CD4-positive, alpha-beta T cell (primary cell): ENCODE results near the gene SDK1. TPM values are rescaled to one million over a fixed set of nuclear protein-coding genes. Genes with fewer than 3 reads are reported as not detected.

Experiments
- ATAC-seq: fragments of 200-7000 bp; cut with Tn5 transposase; one replicate; pipeline ENCODE4 v1.10.0; 2022; ENCODE audit warnings: mild to moderate bottlenecking; ENCODE audit not compliant: poor library complexity
- CTCF ChIA-PET: fragments of 350-600 bp; sonication (Branson Sonifier 250); formaldehyde crosslinking; loops from one replicate; lab custom pipeline; 2021; ENCODE audit warnings: antibody characterized with exemption, inconsistent platforms; lab: Charles Lee
- POLR2A ChIA-PET: fragments of 350-600 bp; sonication (Branson Sonifier 250); formaldehyde crosslinking; loops from one replicate; lab custom pipeline; 2021; ENCODE audit warnings: antibody characterized with exemption, inconsistent platforms; lab: Charles Lee
- DNase-seq, 14 experiments: peaks; one replicate each; pipeline ENCODE4 v3.0.0-alpha.2; 2013 to 2020; ENCODE audit warnings: mixed read lengths in 2 of 14
- H3K27ac ChIP-seq, 2 donors: one replicate each; pipeline versions ENCODE4 v1.5.1 to v1.7.0; 2013; ENCODE audit warnings: low read length in 2 of 2, low read depth in 1 of 2, mild to moderate bottlenecking in 1 of 2
- H3K27me3 ChIP-seq, 2 experiments: 1 replicate in 1 of 2; 2 replicates in 1 of 2; pipeline versions ENCODE4 v1.6.1 to v1.7.0; 2013; ENCODE audit warnings: low read length in 2 of 2, control low read depth in 1 of 2, mild to moderate bottlenecking in 1 of 2, moderate library complexity in 1 of 2; ENCODE audit not compliant: insufficient read depth in 2 of 2, control insufficient read depth in 1 of 2
- H3K36me3 ChIP-seq: one replicate; pipeline ENCODE4 v1.6.1; 2013; ENCODE audit warnings: low read length, control low read depth; ENCODE audit not compliant: insufficient read depth
- H3K4me1 ChIP-seq: one replicate; pipeline ENCODE4 v1.6.1; 2013; ENCODE audit warnings: low read length, control low read depth; ENCODE audit not compliant: insufficient read depth
- H3K4me3 ChIP-seq: one replicate; pipeline ENCODE4 v1.5.1; 2013; ENCODE audit warnings: mild to moderate bottlenecking, low read length, moderate library complexity
- H3K9me3 ChIP-seq, 2 experiments: 1 replicate in 1 of 2; 2 replicates in 1 of 2; pipeline versions ENCODE4 v1.6.1 to v1.7.0; 2013; ENCODE audit warnings: low read length in 2 of 2, mild to moderate bottlenecking in 2 of 2, control low read depth in 1 of 2, moderate library complexity in 1 of 2; ENCODE audit not compliant: control insufficient read depth in 1 of 2, insufficient read depth in 1 of 2
- H3K27ac Mint-ChIP-seq: one replicate; pipeline ENCODE4 v1.8.0; 2020; ENCODE audit warnings: mixed read lengths
- H3K27me3 Mint-ChIP-seq: one replicate; pipeline ENCODE4 v1.8.0; 2021; ENCODE audit warnings: mixed read lengths
- H3K36me3 Mint-ChIP-seq: one replicate; pipeline ENCODE4 v1.8.0; 2021; ENCODE audit warnings: low read depth, mixed read lengths
- H3K4me1 Mint-ChIP-seq: one replicate; pipeline ENCODE4 v1.8.0; 2021; ENCODE audit warnings: low read depth, mixed read lengths
- H3K4me3 Mint-ChIP-seq: one replicate; pipeline ENCODE4 v1.8.0; 2020; ENCODE audit warnings: mild to moderate bottlenecking, mixed read lengths
- H3K9me3 Mint-ChIP-seq: one replicate; pipeline ENCODE4 v1.8.0; 2020; ENCODE audit warnings: mixed read lengths
- intact Hi-C, 2 experiments: fragments of 100-400 bp; cut with DNase I in 1 of 2; cut with micrococcal nuclease in 1 of 2; formaldehyde crosslinking; loops; one replicate each; pipeline versions ENCODE4 v1.15.1 to v1.9.0; 2023 to 2025; cut with DNase I, micrococcal nuclease
- total RNA-seq, 174 experiments: library from RNA in 2 of 174; stranded (reverse) in 2 of 174; gene quantifications; one replicate each; pipeline ENCODE4 v1.2.3 and lab custom pipeline; 2021 to 2026
- TF ChIP-seq, protein P1 (sequence below): fragments of 200-600 bp; IDR thresholded peaks from one replicate; pipeline ENCODE4 v1.8.0; 2022; ENCODE audit warnings: antibody characterized with exemption, mild to moderate bottlenecking

Gene SDK1
- total RNA-seq, 2 experiments from 2014 or later, result 1.1 to 1.3 TPM

DNA sequence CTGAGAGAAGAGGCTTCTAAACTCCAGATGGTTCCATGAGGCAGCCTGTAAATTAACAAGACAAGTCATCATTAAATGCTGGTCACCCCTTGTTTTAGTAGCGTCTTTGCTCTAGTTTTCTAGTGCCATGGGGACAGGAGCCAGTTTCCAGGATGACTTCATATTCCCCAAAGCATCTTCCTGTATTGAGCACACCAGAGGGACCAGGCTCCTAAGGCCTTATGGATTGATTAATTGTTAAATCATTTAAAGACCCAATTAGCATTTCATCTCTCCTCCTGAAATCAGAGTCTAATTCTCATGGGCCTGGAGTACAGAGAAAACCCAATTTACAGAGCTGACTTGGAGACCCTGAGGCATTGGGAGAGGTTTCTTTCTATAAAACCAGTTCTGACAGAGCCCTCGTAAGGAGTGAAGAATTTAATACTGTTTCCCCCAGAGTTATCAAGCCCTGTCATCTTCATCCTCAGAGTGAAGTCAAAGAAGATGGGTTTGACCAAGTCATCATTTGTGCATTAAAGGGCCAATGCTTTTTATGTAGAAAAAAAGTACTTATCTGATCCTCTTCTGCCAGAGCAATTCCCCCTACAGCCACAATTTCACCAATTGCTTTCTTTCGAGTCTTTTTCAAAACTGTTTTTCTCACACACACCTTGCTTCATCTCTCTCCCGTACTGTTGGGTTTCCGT, 678.7 kb downstream of the SDK1 start:
- ATAC-seq (no peak), DNase-seq (no peak)
- Histone ChIP-seq H3K27ac (no peak overlapping the region), H3K9me3 (peaks cover 0 to 11% of the 10 kb centered on the region in 2 experiments), H3K4me1 (no peaks in the 10 kb centered on the region), H3K27me3 (no peaks in the 10 kb centered on the region), H3K36me3 (no peaks in the 10 kb centered on the region), H3K4me3 (no peak overlapping the region)
- no peak overlapping the region for H3K27ac Mint-ChIP-seq
- H3K4me1 Mint-ChIP-seq, result no peaks in the 10 kb centered on the region
- CTCF ChIA-PET, result no interaction called here
- TF ChIP-seq, protein P1, sequence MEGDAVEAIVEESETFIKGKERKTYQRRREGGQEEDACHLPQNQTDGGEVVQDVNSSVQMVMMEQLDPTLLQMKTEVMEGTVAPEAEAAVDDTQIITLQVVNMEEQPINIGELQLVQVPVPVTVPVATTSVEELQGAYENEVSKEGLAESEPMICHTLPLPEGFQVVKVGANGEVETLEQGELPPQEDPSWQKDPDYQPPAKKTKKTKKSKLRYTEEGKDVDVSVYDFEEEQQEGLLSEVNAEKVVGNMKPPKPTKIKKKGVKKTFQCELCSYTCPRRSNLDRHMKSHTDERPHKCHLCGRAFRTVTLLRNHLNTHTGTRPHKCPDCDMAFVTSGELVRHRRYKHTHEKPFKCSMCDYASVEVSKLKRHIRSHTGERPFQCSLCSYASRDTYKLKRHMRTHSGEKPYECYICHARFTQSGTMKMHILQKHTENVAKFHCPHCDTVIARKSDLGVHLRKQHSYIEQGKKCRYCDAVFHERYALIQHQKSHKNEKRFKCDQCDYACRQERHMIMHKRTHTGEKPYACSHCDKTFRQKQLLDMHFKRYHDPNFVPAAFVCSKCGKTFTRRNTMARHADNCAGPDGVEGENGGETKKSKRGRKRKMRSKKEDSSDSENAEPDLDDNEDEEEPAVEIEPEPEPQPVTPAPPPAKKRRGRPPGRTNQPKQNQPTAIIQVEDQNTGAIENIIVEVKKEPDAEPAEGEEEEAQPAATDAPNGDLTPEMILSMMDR, result no peak
- POLR2A ChIA-PET, result no interaction called here
- intact Hi-C loops, result no loop called here
- no peaks in the 10 kb centered on the region for H3K27me3 Mint-ChIP-seq
- H3K4me3 Mint-ChIP-seq, result no peak overlapping the region
- no peaks in the 10 kb centered on the region for H3K36me3 Mint-ChIP-seq
- no peaks in the 10 kb centered on the region for H3K9me3 Mint-ChIP-seq

DNA sequence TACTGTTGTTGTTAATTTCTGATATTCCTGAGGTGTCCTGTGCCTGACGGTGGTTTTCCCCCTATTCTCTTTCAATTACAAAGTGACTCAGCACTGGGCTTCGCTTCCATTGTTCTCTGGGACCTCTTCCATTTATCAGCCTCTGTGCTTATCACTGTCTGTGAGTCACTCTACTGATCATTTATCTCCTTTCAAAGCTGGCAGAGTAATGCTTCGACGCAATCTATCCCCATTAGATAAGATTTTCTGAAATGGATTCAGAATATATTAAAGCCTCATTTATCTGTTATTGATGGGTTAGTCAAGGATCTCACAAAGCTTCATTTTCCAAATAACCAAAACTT, 679.2 kb downstream of the SDK1 start:
- H3K27me3 ChIP-seq, result no peaks in the 10 kb centered on the region
- Mint-ChIP-seq H3K4me3 (no peak overlapping the region), H3K27me3 (no peaks in the 10 kb centered on the region), H3K27ac (no peak overlapping the region), H3K36me3 (no peaks in the 10 kb centered on the region), H3K9me3 (no peaks in the 10 kb centered on the region), H3K4me1 (no peaks in the 10 kb centered on the region)
- DNase-seq (no peak), ATAC-seq (no peak)
- no peak overlapping the region for H3K27ac ChIP-seq
- no peaks in the 10 kb centered on the region for H3K36me3 ChIP-seq
- ChIA-PET POLR2A (no interaction called here), CTCF (no interaction called here)
- peaks cover 0 to 11% of the 10 kb centered on the region in 2 experiments for H3K9me3 ChIP-seq
- H3K4me1 ChIP-seq, result no peaks in the 10 kb centered on the region
- H3K4me3 ChIP-seq, result no peak overlapping the region
- intact Hi-C loops, result no loop called here
- TF ChIP-seq, protein P1, result no peak

DNA sequence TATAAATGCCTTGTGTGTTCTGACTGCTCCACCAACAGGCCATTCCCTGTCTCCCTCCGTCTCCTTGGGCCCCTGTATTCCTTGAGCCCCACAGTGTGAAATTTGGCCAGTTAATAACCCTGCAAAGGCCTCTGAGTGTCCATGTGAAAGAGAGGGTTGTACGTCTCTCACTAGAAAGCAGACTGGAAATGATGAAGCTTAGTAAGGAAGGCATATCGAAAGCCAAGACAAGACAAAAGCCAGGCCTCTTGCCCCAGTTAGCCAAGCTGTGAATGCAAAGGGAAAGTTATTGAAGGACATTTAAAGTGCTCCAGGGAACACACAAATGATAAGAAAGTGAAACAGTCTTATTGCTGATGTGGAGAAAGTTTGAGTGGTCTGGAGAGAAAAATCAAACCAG, 680.2 kb downstream of the SDK1 start:
- H3K27ac ChIP-seq, result no peak overlapping the region
- intact Hi-C loops, result no loop called here
- no peaks in the 10 kb centered on the region for H3K27me3 ChIP-seq
- H3K4me3 ChIP-seq, result no peak overlapping the region
- POLR2A ChIA-PET, result no interaction called here
- H3K4me1 ChIP-seq, result no peaks in the 10 kb centered on the region
- TF ChIP-seq, protein P1, result no peak
- no peaks in the 10 kb centered on the region for H3K36me3 ChIP-seq
- Mint-ChIP-seq H3K4me3 (no peak overlapping the region), H3K4me1 (no peaks in the 10 kb centered on the region), H3K36me3 (no peaks in the 10 kb centered on the region), H3K27ac (no peak overlapping the region), H3K27me3 (no peaks in the 10 kb centered on the region), H3K9me3 (no peaks in the 10 kb centered on the region)
- peaks cover 0 to 11% of the 10 kb centered on the region in 2 experiments for H3K9me3 ChIP-seq
- ATAC-seq (no peak), DNase-seq (no peak)
- CTCF ChIA-PET, result no interaction called here
